Mucosa of descending colon (tissue), 3 donors: ENCODE data around the gene TMEM253. TPM values are rescaled to one million over a fixed set of nuclear protein-coding genes. Genes with fewer than 3 reads are reported as not detected.

Experiments used
- ATAC-seq: fragments of 200-7000 bp; cut with Tn5 transposase; one replicate; pipeline ENCODE4 v1.9.1; 2020; ENCODE audit warnings: mild to moderate bottlenecking, moderate library complexity
- DNase-seq, 3 donors: peaks; one replicate each; pipeline ENCODE4 v3.0.0-alpha.2; 2020
- H3K36me3 ChIP-seq: fragments of 200-600 bp; one replicate; pipeline ENCODE4 v1.8.0; 2021; ENCODE audit warnings: low read depth, mild to moderate bottlenecking
- H3K4me1 ChIP-seq: fragments of 200-600 bp; one replicate; pipeline ENCODE4 v1.8.0; 2021; ENCODE audit warnings: low read depth, mild to moderate bottlenecking
- H3K4me3 ChIP-seq: fragments of 200-600 bp; one replicate; pipeline ENCODE4 v1.8.0; 2021; ENCODE audit warnings: mild to moderate bottlenecking
- H3K9me3 ChIP-seq: fragments of 200-600 bp; one replicate; pipeline ENCODE4 v1.8.0; 2021; ENCODE audit warnings: mild to moderate bottlenecking
- CTCF ChIP-seq: fragments of 200-600 bp; IDR thresholded peaks from one replicate; pipeline ENCODE4 v1.8.0; 2022; ENCODE audit warnings: antibody characterized with exemption, mild to moderate bottlenecking
- intact Hi-C, 2 donors: fragments of 100-400 bp; cut with DNase I in 1 of 2; cut with micrococcal nuclease in 1 of 2; formaldehyde crosslinking; loops; one replicate each; pipeline versions ENCODE4 v1.11.0 to v1.11.1; 2022; cut with DNase I, micrococcal nuclease
- total RNA-seq, 3 donors: library from RNA; stranded (reverse); fragmentation: NEBNext Ultra II Directional in 2 of 3; extraction: Animal tissue kit (Norgen Biotek cat#: 25700) in 2 of 3; gene quantifications; one replicate each; pipeline versions ENCODE4 v1.2.1 to v1.2.4, GENCODE V29; 2021 to 2023
- donor health status: DM: no; HTN: no; CAD: no; lungs with moderate emphysema.
- donor health status: DM: no; HTN: no; CAD: no.
- donor health status: DM: no; HTN: yes; CAD: no.

Gene TMEM253
- total RNA-seq, 3 donors from 2014 or later = 20.2 to 46.0 (median 43.9) TPM

GRCh38 chr14:21078726-21079125 is 22.1 kb upstream of the TMEM253 start:
- no peak overlapping the region for H3K4me3 ChIP-seq
- TF ChIP-seq CTCF = no peak
- DNase-seq = no peak
- H3K36me3 ChIP-seq = peaks cover 6% of the 10 kb centered on the region
- ATAC-seq = no peak
- H3K9me3 ChIP-seq = no peaks in the 10 kb centered on the region
- H3K4me1 ChIP-seq = no peaks in the 10 kb centered on the region
- intact Hi-C loops = no loop called here

GRCh38 chr14:21081521-21082142 is 19.2 kb upstream of the TMEM253 start:
- no peak for DNase-seq
- peaks cover 6% of the 10 kb centered on the region for H3K36me3 ChIP-seq

GRCh38 chr14:21083565-21084325 is 17.1 kb upstream of the TMEM253 start:
- no peak overlapping the region for H3K4me3 ChIP-seq
- DNase-seq (no peak), ATAC-seq (no peak)
- intact Hi-C loops = no loop called here
- TF ChIP-seq CTCF = no peak
- H3K36me3 ChIP-seq = peaks cover 6% of the 10 kb centered on the region
- H3K4me1 ChIP-seq = peaks cover 2% of the 10 kb centered on the region
- H3K9me3 ChIP-seq = no peaks in the 10 kb centered on the region

More at GRCh38 chr14:21081521-21082142, 19.2 kb upstream of the TMEM253 start:
- no peak for ATAC-seq
- no peak overlapping the region for H3K4me3 ChIP-seq
- no peaks in the 10 kb centered on the region for H3K9me3 ChIP-seq
- intact Hi-C loops = no loop called here
- TF ChIP-seq CTCF = no peak
- no peaks in the 10 kb centered on the region for H3K4me1 ChIP-seq

GRCh38 chr14:21084396-21084795 is 16.5 kb upstream of the TMEM253 start:
- no peaks in the 10 kb centered on the region for H3K9me3 ChIP-seq
- intact Hi-C loops = no loop called here
- H3K4me3 ChIP-seq = no peak overlapping the region
- H3K4me1 ChIP-seq = peaks cover 8% of the 10 kb centered on the region
- ATAC-seq (no peak), DNase-seq (no peak)
- no peak for TF ChIP-seq CTCF
- peaks cover 6% of the 10 kb centered on the region for H3K36me3 ChIP-seq

GRCh38 chr14:21084998-21085853 is 15.6 kb upstream of the TMEM253 start:
- no peak overlapping the region for H3K4me3 ChIP-seq
- no peak for ATAC-seq

More at GRCh38 chr14:21084998-21085853, 15.6 kb upstream of the TMEM253 start:
- peaks cover 17% of the 10 kb centered on the region for H3K4me1 ChIP-seq
- no peaks in the 10 kb centered on the region for H3K9me3 ChIP-seq
- peak in 1 of 3 donors; percentile 58 for DNase-seq
- TF ChIP-seq CTCF = no peak
- peaks cover 6% of the 10 kb centered on the region for H3K36me3 ChIP-seq
- intact Hi-C loops = no loop called here
